ENCODE results near the gene LYRM1. TPM values are rescaled to one million over a fixed set of nuclear protein-coding genes. Genes with fewer than 3 reads are reported as not detected.

LYRM1 gene
- total and polyA plus RNA-seq, 8 donors, result 9.9 to 30.9 (median 15.5) TPM

DNA sequence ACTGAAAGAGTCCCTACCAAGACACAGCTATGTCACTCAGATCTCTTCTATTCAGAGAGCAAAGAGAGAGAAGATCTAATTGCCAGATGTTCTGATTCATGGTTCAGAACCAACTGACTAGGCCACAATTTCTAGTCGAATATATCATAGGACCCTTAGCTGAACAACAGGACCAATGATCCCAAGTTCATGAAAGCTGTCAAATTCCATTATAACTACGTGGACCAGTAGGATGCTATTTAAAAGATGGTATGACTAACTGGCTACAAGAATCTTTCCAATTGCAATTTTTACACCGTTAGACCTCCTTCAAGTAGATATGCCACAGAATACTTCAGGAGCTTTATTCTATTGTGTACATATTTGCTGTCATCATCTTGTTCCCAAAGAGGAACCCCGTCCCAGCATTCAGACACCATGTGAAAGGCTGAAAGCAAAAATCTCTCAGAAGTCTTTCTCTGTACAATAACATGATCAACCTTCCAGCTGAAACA, 26.4 kb upstream of the LYRM1 start:
- H3K27me3 ChIP-seq, result no peaks in the 10 kb centered on the region
- TF ChIP-seq, protein P1, sequence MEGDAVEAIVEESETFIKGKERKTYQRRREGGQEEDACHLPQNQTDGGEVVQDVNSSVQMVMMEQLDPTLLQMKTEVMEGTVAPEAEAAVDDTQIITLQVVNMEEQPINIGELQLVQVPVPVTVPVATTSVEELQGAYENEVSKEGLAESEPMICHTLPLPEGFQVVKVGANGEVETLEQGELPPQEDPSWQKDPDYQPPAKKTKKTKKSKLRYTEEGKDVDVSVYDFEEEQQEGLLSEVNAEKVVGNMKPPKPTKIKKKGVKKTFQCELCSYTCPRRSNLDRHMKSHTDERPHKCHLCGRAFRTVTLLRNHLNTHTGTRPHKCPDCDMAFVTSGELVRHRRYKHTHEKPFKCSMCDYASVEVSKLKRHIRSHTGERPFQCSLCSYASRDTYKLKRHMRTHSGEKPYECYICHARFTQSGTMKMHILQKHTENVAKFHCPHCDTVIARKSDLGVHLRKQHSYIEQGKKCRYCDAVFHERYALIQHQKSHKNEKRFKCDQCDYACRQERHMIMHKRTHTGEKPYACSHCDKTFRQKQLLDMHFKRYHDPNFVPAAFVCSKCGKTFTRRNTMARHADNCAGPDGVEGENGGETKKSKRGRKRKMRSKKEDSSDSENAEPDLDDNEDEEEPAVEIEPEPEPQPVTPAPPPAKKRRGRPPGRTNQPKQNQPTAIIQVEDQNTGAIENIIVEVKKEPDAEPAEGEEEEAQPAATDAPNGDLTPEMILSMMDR (IDR thresholded peaks at IDR 0.05), result no peak
- intact Hi-C loops (cut with DNase I), result no loop called here
- DNase-seq (no peak), ATAC-seq (no peak), FAIRE-seq (no peak)
- no peak overlapping the region for H3K4me3 ChIP-seq
- H3K4me1 ChIP-seq, result peaks cover 18 to 24% (median 23%) of the 10 kb centered on the region in 3 donors
- 90 to 93% methylated on average over 4 of the region's 4 CpGs for WGBS, 2 donors
- H3K36me3 ChIP-seq, result no peaks in the 10 kb centered on the region
- H3K9me3 ChIP-seq, result no peaks in the 10 kb centered on the region
- no peak overlapping the region for H3K27ac ChIP-seq

DNA sequence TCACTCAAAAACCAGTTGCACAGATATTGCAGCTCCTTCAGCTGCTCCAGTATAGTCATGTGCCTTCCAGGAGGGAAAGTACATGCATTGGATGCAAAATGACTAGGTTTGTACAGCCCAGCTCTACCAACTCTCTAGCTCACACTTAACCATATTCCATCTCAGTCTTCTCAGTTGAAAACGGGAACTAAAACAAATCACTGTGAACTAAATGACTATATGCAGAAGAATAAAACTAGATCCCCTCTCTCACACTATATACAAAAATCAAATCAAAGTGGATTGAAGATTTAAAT, 25.3 kb upstream of the LYRM1 start:
- TF ChIP-seq, protein P1 (IDR thresholded peaks at IDR 0.05), result no peak
- peaks cover 25 to 32% (median 32%) of the 10 kb centered on the region in 3 donors for H3K4me1 ChIP-seq
- no peak for FAIRE-seq

DNA sequence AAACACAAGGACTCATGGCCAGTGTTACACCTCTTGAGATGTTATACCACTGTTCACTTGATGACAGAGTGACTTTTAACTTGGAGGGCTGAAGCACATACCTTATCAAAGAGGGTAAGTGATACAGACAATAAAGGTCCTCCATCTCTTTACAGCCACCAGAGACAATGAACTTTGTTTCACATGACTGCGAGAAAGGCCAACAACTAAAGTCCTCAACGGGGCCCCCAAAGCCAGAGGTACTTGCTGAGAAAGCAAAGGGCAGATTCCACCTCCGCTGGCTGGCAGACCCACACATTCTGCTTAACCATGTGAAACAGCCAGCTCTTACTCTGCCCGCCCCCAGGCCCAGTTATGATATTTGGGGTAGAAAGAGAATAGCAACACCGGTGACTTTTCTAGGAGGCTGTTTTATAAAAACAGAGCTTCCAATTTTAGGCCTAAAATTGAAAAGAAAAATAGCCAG, 21.9 kb upstream of the LYRM1 start:
- Histone ChIP-seq H3K27me3 (no peaks in the 10 kb centered on the region), H3K36me3 (no peaks in the 10 kb centered on the region), H3K9me3 (no peaks in the 10 kb centered on the region), H3K4me1 (peaks cover 40 to 48% (median 41%) of the 10 kb centered on the region in 3 donors), H3K4me3 (no peak overlapping the region), H3K27ac (peak overlapping the region in 3 of 4 donors; percentile 19 to 72 (median 59))
- no peak for FAIRE-seq
- TF ChIP-seq, protein P1 (IDR thresholded peaks at IDR 0.05), result no peak
- WGBS, 2 donors, result 68 to 73% methylated on average over 5 of the region's 5 CpGs
- no peak for DNase-seq
- intact Hi-C loops (cut with DNase I), result no loop called here
- no peak for ATAC-seq

More for the DNA sequence above, 25.3 kb upstream of the LYRM1 start:
- no peaks in the 10 kb centered on the region for H3K9me3 ChIP-seq
- intact Hi-C loops (cut with DNase I), result no loop called here
- DNase-seq, result no peak
- no peaks in the 10 kb centered on the region for H3K36me3 ChIP-seq
- no peaks in the 10 kb centered on the region for H3K27me3 ChIP-seq
- 89 to 92% methylated on average over 1 of the region's 1 CpG for WGBS, 2 donors
- no peak overlapping the region for H3K4me3 ChIP-seq
- no peak overlapping the region for H3K27ac ChIP-seq
- no peak for ATAC-seq

DNA sequence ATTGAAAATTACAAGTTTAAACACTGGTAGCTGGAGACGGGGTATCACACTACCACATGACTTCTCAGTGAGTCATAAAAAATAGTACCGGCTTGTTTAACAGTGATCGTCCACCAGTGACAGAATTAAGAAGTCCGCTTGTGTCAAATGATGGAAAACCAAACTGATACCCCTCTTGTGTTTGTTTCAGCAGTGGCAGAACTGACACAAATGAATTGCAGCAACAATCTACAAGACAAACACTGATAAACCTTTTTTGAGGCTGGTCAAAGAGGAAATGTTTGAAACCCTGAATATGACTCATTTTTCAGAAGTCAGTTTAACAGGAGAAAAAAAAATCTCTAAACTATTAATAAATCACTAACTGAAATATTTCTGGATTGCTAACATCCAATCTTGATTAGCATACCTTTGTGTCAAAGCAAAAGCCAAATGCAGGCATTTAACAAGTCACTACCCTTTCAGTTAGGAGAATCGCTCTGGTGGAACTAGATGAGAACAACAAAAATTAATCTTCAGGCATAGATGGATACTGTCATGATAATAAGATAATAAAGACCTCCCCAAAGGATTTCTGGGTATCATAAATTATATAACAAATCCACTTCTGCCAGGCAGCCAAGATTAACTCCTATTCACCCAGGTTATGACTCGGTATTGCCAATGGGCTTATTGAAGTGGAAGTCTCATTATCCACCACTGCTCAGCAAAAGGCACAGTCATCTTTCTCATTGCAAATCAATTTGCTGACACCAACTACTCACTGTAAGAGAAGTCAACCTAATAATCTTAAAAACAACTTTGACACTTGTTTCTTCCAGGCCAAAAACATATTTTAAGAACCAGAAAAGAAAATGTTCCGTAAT, 21.2 kb upstream of the LYRM1 start:
- 25 to 29% methylated on average over 7 of the region's 7 CpGs for WGBS, 2 donors
- ATAC-seq, result peak; percentile 63 to 73 (median 68)
- H3K27me3 ChIP-seq, result no peaks in the 10 kb centered on the region
- no peak for FAIRE-seq
- H3K36me3 ChIP-seq, result no peaks in the 10 kb centered on the region
- no peaks in the 10 kb centered on the region for H3K9me3 ChIP-seq
- peaks cover 44 to 54% (median 46%) of the 10 kb centered on the region in 3 donors for H3K4me1 ChIP-seq
- DNase-seq, result no peak
- no peak overlapping the region for H3K4me3 ChIP-seq
- intact Hi-C loops (cut with DNase I), result no loop called here
- H3K27ac ChIP-seq, result peak overlapping the region in 3 of 4 donors; percentile 19 to 72 (median 59)
- TF ChIP-seq, protein P1 (IDR thresholded peaks at IDR 0.05), result no peak
